Fibroblast of mammary gland (primary cell): ENCODE measurements around the gene TMEM266.
"Not testable (repeated sequence)": the region's sequence is repeated elsewhere in the genome, so short reads cannot be mapped to it uniquely, and the experiment has no call there.

Experiments
- DNase-seq: peaks from one replicate; pipeline ENCODE4 v3.0.0-alpha.2; 2010; ENCODE audit warnings: low read depth
- H3K4me3 ChIP-seq: 2 replicates; pipeline ENCODE4 v1.5.1; 2011; ENCODE audit warnings: low read depth, mild to moderate bottlenecking, low read length, moderate library complexity; ENCODE audit not compliant: control insufficient read depth
- CTCF ChIP-seq: conservative IDR thresholded peaks from 2 replicates; pipeline ENCODE4 v1.5.1; 2011; ENCODE audit warnings: low read depth, low read length, inconsistent platforms; ENCODE audit not compliant: control insufficient read depth, insufficient read depth

The TMEM266 gene

GRCh38 chr15:76059320-76060117, at the start of gene TMEM266:
Gene TMEM266 (plus strand): TSS chr15:76059985. CDS start chr15:76134264, 74,279 bp downstream.
- TF ChIP-seq CTCF, result no peak
- no peak for DNase-seq
- H3K4me3 ChIP-seq, result peak within 1 kb of the TSS; percentile 38

GRCh38 chr15:76010613-76011012, 49.2 kb upstream of the TMEM266 start:
- H3K4me3 ChIP-seq, result no peak overlapping the region
- no peak for DNase-seq
- TF ChIP-seq CTCF, result no peak

GRCh38 chr15:76011627-76012551, 47.9 kb upstream of the TMEM266 start, which contains the start of gene NRG4:
Gene NRG4 (minus strand): TSS chr15:76012424. CDS start chr15:76011230, 1,194 bp downstream.
- no peak within 1 kb of the TSS for H3K4me3 ChIP-seq
- peak; percentile 2 for DNase-seq
- no peak for TF ChIP-seq CTCF

GRCh38 chr15:76013470-76013869, 46.3 kb upstream of the TMEM266 start:
- DNase-seq, H3K4me3 ChIP-seq: not testable (repeated sequence)

GRCh38 chr15:76024021-76024768, 35.6 kb upstream of the TMEM266 start:
- DNase-seq, result no peak
- no peak for TF ChIP-seq CTCF
- H3K4me3 ChIP-seq, result no peak overlapping the region

- DNase-seq, result no peak
- no peak overlapping the region for H3K4me3 ChIP-seq
- no peak for TF ChIP-seq CTCF
Observed at GRCh38 chr15:76032046-76032445, 27.7 kb upstream of the TMEM266 start.
